Stimulated activated CD8-positive, alpha-beta memory T cell treated with anti-CD3 and anti-CD28 coated beads, Interleukin-4, amount 100 ng/mL, for 24 hours (primary cell): Measurements from ENCODE around the gene BACH1.
A peak's percentile ranks its signal among the peaks of the same experiment; 100 is the strongest.

Experiments used
- DNase-seq: peaks from one replicate; pipeline ENCODE4 v3.0.0-alpha.2; 2020; ENCODE audit warnings: low read depth

BACH1 gene

DNA sequence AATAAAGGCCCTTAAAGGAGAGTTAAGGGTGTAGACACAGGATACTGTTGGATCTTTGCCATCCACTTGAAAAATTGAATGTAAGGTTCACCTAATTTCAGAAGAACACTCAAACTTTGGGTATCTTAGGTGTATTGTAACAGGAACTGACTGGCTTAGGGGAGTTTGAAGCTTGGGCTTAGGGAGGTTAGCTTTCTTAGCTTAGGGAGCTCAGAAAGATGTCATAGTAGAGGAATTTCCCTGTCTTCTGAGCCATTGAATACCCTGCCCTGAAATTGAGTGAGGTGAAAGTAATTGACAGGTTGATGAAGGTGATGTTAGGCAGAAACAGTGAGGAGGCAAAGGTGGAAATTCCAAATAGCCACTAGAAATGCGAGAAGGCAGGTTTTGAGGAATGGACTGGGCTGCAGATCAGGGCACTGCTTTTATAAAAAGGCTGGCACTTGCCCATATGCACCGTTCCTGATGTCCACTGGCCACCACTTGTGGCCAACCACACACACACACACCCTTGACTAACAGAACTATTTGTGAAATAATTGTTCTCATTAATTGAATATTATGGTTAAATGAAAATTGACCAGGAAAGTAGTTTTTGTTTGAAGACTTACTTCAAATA, 16.5 kb downstream of the BACH1 start:
- DNase-seq: no peak

DNA sequence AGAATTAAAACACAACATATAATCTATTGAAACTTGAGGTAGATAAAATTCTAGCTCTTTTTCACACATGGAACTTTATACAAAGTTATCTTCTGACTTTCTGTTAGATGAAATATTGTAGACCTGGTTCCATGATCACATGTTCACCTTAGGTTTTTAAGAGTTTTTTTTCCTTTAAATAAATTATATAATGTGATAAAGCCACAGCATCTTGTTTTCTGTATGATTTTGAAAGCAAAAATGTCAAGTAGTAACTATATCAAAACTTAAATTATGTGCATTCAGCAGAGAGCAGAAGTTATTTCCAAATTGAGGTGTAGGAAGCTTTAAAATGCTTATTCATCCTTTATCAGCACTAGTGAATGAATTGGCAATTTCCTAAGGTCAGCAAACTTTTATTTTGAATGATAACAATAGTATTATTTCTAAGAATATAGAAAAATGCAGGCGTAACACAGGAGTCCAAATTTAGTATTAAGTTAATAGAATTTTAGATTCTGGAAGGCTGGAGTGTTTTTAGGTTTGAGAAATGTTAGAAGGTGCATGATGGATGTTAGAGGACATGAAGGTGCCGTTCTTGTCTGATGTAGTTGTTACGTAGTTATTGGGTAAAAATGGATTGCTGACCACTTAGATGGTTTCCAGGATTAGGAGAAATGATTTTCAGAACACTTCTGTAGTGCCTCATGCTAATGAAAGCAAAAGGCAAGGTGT, 17.5 kb downstream of the BACH1 start:
- no peak for DNase-seq

DNA sequence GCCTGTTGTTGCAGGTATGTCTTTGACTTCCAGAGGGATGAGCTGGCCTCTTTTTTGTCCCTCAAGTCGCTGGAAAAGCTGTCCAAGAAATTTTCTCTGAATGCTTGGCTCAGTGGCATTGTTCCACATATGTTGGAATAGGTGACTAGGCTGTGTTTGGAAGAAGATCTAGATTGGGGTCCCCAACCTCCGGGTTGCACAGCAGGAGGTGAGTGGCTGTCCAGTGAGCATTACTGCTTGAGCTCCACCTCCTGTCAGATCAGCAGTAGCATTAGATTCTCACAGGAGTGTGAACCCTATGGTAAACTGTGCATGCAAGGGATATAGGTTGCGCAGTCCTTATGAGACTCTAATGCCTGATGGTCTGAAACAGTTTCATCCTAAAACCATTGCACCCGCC, 18.1 kb downstream of the BACH1 start:
- no peak for DNase-seq

DNA sequence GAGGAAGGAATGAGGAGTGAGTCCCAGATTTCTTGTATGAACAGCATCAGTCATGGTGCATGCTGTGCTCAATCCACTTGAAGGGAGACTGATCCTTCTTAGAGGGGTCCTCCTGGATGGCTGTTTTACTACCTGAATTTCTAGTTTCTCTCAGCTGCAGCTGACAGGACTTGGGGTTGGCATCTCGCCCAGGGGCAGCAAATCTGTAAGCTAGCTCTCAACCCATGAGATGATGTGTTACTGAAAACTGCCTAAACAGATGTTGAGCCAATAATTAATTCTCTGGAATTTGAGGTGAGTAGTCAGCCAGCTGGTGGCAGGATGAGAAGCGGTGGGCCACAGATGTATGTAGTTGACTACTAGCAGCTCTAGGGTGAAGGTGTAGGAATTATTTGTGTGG, 19.6 kb downstream of the BACH1 start:
- DNase-seq: no peak

DNA sequence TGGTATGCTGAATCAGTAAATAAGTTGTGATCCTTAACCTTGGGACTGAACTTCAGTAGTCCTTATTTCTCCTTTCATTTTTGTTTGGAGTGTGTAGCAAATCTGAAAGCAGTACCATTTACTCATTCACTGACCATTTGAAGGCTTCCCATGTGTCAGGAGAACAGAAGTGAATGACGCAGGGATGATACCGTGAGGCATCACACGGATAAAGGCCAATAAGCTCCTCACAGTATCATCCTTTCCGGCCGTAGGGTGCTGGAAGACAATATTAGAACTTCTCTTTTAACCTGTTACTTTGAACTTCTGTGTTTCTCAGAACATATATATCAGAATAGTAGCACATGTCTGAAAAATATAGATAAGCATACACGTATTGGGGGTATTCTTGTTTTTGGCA, 21.3 kb downstream of the BACH1 start:
- no peak for DNase-seq

DNA sequence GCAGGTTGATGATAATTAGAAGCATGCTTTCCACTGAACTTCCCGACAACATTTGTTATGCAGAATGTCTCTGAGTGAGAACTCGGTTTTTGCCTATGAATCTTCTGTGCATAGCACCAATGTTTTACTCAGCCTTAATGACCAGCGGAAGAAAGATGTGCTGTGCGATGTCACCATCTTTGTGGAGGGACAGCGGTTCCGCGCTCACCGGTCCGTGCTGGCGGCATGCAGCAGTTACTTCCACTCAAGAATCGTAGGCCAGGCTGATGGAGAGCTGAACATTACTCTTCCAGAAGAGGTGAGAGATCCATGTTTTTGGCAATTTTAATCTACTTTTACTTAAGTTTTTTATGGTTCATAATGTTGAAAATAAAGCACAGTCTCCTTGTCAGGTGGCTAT, 22.5 kb downstream of the BACH1 start:
- no peak for DNase-seq

DNA sequence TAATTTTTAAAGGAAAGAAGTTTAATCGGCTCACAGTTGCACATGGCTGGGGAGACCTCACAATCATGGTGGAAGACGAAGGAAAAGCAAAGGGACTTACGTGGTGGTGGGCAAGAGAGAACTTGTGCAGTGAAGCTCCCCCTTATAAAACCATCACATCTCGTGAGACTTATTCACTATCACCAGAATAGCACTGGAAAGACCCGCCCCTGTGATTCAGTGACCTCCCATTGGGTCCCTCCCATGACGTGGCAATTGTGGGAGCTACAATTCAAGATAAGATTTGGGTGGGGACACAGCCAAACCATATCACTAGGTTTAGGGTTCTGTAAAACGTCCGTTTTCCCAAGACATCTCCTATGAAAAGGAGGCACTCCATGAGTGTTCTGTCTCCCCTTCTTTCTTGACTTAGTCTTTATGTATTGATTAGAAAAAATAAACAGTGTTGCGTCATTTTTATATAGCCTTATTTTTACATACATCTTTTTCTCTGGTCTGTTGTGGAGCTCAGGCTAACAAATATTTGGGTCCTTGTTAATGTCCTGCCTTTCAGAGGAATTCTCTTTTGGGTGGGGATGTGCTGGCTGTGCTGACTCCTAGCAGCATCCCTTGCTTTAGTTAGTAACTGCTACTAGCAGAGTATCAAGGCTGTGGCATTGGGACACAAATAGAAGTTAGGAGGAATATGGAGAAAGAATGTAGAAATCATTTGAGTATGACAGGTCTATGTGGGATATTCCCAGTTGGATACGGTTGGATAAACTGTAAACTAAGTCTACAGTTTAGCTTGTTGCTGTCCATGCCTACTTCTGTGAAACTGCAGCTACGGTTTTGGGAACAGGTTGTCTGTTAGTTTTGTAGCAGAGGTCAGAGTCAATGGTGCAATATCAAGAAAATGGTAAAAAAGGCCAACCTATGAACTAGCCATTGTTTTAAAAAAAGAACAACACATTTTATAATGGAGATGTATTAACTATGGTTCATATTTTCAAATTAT, 23.5 kb downstream of the BACH1 start:
- DNase-seq: no peak

DNA sequence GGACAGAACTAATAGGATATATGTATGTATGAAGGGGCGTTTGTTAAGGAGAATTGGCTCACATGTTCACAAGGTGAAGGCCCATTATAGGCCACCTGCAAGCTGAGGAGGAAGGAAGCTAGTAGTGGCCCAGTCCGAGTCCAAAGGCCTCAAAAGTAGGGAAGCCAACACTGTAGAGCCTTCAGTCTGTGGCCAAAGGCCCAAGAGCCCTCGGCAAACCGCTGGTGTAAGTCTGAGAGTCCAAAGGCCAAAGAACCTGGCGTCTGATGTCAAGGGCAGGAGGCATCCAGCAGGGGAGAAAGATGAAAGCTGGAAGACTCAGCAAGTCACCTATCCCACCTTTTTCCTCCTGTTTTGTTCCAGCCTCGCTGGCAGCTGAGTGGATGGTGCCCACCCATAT, 24.5 kb downstream of the BACH1 start:
- DNase-seq: no peak

DNA sequence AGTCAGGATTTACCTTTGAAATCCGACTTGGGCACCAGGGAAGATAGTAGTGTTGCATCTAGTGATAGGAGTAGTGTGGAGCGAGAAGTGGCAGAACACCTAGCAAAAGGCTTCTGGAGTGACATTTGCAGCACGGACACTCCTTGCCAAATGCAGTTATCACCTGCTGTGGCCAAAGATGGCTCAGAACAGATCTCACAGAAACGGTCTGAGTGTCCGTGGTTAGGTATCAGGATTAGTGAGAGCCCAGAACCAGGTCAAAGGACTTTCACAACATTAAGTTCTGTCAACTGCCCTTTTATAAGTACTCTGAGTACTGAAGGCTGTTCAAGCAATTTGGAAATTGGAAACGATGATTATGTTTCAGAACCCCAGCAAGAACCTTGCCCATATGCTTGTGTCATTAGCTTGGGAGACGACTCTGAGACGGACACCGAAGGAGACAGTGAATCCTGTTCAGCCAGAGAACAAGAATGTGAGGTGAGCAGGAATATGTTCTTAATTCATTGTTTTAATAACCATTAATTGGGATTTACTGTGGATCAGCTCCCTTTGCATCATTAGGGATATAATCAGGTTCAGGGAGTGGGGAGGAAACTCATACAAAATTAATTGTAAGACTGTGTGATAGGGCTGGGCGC, 28.3 kb downstream of the BACH1 start:
- no peak for DNase-seq

DNA sequence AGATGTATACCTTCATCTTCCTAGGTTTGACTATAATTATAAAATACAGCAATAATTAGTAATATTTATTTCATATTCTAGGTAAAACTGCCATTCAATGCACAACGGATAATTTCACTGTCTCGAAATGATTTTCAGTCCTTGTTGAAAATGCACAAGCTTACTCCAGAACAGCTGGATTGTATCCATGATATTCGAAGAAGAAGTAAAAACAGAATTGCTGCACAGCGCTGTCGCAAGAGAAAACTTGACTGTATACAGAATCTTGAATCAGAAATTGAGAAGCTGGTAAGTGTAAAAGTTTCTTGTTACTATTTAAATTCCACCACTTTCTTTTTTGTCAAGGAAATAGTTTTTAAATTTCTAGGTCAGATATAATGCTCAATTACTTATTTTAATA, 30.7 kb downstream of the BACH1 start:
- DNase-seq: no peak

DNA sequence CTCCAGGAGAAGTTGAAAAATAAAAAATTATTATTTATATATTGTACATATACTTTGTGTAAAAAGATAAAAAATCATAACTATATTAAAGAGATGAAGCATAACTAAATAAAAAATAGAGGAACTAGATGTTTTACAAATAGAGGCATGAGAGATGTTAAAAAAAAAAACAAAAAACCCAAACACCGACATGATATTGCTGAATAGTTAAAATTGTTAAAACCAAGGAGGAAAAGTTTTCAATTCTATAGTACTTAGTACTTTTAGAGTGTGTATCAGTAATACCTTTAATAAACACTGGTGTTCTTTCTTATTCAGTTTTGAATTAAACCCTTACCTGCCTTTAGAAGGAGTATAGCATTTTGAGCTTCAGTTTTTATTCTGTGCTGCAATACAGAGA, 32.1 kb downstream of the BACH1 start:
- DNase-seq: no peak

DNA sequence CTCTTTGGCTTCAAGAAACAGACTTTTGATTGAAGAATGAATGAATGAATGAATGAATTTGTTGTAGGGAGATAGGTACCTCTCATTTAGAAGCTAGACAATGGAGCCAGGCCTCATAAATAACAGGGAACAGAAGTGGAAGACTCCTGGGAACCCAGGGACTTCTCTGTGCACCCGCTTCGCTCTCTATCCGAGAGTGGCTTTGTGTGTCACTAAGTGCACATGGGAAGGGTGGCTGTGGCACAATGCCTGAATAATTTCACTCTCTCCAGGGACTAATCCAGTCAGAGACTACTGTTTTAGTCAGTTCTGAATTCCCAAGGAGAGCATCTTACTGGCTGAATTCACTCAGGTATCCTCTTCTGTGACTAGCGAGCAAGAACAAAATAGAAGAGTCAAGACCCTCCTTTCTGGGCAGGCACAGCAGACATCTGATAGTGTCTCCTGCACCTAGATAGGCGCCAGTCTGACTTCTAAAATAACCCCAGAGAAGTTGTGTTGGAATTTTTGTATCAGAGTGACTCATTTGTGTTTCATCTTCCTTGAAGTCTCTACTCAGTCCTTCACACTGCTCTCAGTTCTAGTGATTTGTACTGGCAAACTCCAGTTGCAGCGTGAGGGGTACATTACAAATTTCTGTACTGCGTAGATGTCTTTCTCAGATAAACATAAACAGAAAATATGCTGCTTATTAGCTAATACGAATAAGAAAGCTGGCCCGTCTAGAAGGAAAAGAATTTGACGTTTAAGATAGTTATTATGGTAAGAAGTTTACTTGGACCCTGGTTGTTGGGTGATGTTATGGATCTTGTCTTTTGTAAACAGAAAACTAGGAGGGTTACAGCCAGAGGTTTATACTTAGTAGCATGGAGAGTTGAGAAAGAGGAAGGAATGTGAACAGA, 34.0 kb downstream of the BACH1 start:
- no peak for DNase-seq

DNA sequence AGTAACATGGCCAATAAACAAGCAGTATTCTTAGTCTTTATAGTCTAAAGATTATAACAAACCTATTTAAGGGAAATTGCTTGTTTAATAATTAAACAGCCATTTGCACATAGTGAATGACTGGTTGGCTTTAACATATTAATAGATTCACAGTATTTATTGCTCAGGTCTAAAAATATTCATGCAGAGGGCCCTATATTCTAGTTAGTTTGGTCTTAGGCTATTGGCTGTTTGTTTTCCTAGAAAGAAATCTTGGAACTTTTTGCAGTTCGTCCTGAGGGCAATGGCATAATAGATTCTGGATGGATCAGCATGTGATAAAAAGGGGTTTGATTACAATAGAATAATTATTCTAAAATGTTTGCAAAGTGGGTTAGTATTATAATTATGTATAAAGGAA, 34.7 kb downstream of the BACH1 start:
- DNase-seq: no peak

DNA sequence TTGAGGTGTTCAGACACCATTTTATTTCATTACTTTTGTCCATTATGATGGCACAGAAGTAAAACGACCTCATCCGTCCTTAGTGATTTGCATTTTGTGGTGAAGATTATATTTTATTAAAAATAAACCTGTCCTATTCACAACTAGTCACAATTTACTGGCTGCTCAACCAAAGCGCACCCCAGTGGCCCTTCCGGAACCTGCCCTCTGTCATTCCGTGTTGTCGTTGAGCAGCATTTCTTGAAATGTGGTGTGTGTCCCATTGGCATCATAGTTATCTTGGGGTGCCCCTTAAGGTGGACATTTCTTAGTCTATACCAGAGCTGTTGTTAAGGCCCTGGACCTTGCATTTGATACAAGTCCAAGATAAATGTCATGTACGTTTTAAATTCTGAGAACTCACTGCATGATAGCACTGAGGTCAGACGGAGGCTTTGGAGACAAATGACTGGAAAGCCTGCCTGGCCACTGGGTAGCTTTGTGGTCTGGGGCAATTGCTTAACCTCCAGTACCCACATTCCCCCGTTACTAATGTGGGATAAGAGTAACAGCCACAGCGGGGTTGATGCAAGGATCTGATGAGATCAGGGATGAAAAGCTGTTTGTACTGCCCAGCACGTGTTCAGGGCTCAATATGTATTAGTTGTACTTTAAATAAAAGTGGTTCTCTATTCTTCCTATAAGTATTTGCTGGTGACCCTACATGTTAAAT, 36.2 kb downstream of the BACH1 start:
- DNase-seq: no peak

DNA sequence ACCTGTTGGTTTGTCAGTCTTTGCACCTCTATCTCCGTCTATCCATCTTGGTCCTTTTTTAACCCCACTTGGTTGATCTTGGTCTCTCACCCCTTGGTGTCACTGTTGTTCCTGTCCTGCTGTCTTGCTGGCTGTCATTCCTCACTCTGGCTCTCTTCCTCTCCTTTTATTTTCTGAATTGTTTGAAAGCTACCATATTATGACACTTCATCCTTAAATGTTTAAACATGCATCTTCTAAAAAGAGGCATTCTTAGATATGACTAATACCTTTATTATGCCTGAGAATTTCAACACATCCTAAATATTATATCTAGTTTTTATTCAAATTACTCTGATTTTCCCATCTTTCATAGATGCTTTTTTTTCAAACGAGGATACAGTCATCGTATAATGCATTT, 37.0 kb downstream of the BACH1 start:
- DNase-seq: no peak

DNA sequence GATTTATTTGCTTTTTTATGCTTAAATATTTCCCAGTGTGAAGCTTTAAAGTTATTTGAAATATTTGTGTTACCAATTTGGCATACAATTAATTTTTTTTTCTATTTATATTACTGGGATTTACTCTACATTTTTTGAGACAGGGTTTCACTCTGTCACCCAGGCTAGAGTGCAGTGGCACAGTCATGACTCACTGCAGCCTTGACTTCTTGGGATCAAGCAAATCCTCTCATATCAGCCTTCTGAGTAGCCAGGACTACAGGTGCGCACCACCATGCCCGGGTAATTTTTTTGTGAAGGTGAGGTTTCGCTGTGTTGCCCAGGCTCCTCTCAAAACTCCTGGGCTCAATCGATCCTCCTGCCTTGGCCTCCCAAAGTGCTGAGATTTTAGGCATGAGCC, 39.5 kb downstream of the BACH1 start:
- DNase-seq: no peak

DNA sequence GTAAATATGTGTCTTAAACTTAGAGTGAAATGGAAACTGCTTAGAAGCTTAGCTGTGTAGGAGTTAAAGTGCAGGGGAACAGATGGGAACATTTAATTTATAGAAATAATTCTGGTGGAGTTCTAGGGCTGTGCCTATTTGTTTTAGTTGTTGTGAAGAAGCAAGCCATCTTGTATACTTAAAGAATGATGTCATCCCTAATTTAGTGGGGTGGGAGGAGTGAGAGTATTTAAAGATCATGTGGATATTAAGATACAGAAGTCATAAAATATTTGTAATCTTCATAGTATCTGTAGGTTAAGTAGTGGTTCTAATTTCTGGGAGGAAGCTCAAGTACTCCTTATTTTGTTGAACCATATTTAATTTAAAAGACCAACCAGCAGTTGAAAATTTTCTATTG, 41.5 kb downstream of the BACH1 start:
- no peak for DNase-seq

DNA sequence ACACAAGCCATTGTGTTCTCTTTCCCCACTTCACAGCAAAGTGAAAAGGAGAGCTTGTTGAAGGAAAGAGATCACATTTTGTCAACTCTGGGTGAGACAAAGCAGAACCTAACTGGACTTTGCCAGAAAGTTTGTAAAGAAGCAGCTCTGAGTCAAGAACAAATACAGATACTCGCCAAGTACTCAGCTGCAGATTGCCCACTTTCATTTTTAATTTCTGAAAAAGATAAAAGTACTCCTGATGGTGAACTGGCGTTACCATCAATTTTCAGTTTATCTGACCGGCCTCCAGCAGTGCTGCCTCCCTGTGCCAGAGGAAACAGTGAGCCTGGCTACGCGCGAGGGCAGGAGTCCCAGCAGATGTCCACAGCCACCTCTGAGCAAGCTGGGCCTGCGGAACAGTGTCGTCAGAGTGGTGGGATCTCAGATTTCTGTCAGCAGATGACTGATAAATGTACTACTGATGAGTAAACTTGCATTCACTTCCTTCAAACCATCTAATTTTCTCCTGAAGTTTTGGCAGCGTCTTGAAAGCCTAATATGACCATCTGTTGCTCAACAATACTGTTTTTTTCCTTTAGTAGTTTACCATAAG, 43.7 kb downstream of the BACH1 start:
- peak; percentile 26 for DNase-seq

DNA sequence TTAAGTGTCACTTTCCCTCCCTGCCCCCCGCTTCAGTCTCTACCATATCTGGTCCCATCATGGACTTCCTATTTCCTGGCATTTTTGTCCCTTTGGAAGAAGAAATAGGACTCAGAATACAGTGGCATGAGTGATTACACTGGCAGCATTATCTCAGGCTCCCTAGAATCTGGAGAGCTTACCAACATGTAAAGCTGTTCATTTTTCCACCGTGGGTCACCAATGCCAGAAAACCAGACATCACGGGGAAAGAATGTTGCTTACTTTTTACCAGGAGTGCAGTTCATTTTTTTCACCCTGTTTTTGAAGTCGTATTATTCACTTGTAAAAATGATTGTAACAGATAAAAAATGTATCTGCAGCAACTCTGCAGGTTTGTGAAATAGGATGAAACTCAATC, 44.8 kb downstream of the BACH1 start:
- no peak for DNase-seq

DNA sequence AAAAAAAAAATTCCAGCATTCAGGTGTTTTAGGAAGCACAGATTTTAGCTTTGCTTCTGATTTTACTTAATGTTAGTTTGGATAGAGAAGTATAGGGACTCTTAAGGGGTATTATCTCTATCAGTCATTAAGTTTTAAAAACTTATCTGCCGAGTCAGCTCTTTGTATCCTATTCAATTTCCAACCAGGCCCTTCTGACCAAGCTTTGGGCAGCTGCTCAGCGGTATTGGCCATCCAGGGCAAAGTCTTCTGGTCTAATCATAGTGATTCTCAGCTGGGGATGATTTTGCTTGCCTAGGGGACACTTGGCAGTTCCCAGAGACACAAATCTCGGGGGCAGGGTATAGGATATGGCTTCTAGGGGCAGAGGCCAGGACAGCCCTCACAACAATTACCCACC, 47.6 kb downstream of the BACH1 start:
- no peak for DNase-seq
